Neural cell (in vitro differentiated cells): Measurements from ENCODE around the gene ZNF3. TPM values are rescaled to one million over a fixed set of nuclear protein-coding genes. Genes with fewer than 3 reads are reported as not detected.

Source experiments
- H2AFZ ChIP-seq: fragments of 200-600, 300-800 bp; sonication (generic), shearing (Covaris generic); 2 replicates; pipeline ENCODE4 v1.6.0; 2014; ENCODE audit warnings: low read depth, mild to moderate bottlenecking, antibody characterized with exemption, low read length, moderate library complexity
- H3F3A ChIP-seq: fragments of 200-600 bp; shearing (Covaris generic); 2 replicates; pipeline ENCODE4 v1.6.1; 2016; ENCODE audit warnings: mild to moderate bottlenecking, moderate library complexity, mixed read lengths, antibody characterized with exemption, low read length; ENCODE audit not compliant: insufficient read depth, poor library complexity, severe bottlenecking
- H3K27ac ChIP-seq: fragments of 200-600, 300-800 bp; sonication (generic), shearing (Covaris generic); 2 replicates; pipeline ENCODE4 v1.5.1; 2014; ENCODE audit warnings: mild to moderate bottlenecking, low read length, moderate library complexity
- H3K27me3 ChIP-seq: fragments of 300-800, 200-600 bp; sonication (generic), shearing (Covaris generic); 2 replicates; pipeline ENCODE4 v1.6.0; 2014; ENCODE audit warnings: mild to moderate bottlenecking, low read depth, low read length, moderate library complexity; ENCODE audit not compliant: insufficient read depth
- H3K36me3 ChIP-seq: fragments of 300-800, 200-600 bp; sonication (generic), shearing (Covaris generic); 2 replicates; pipeline ENCODE4 v1.5.1; 2014; ENCODE audit warnings: mild to moderate bottlenecking, antibody characterized with exemption, low read length, moderate library complexity; ENCODE audit not compliant: insufficient read depth
- H3K4me2 ChIP-seq: fragments of 300-800, 200-600 bp; sonication (generic), shearing (Covaris generic); 2 replicates; pipeline ENCODE4 v1.6.0; 2014; ENCODE audit warnings: mild to moderate bottlenecking, low read length
- H3K4me3 ChIP-seq: fragments of 300-800, 200-600 bp; sonication (generic), shearing (Covaris generic); 2 replicates; pipeline ENCODE4 v1.5.1; 2014; ENCODE audit warnings: mild to moderate bottlenecking, low read length, moderate library complexity
- H3K79me2 ChIP-seq: fragments of 200-600 bp; shearing (Covaris generic); replicated peaks from 2 replicates; pipeline ENCODE4 v1.6.0; 2014; ENCODE audit warnings: mild to moderate bottlenecking, low read length, moderate library complexity; ENCODE audit not compliant: insufficient read depth
- H3K9ac ChIP-seq: fragments of 300-800, 200-600 bp; sonication (generic), shearing (Covaris generic); 2 replicates; pipeline ENCODE4 v1.6.1; 2016; ENCODE audit warnings: mild to moderate bottlenecking, low read length, mixed read lengths
- H3K9me2 ChIP-seq: fragments of 200-600 bp; shearing (Covaris generic); 2 replicates; pipeline ENCODE4 v1.6.1; 2016; ENCODE audit warnings: mild to moderate bottlenecking, low read length, mixed read lengths; ENCODE audit not compliant: insufficient read depth
- H3K9me3 ChIP-seq: fragments of 200-600, 300-800 bp; sonication (generic), shearing (Covaris generic); 2 replicates; pipeline ENCODE4 v1.6.1; 2016; ENCODE audit warnings: mild to moderate bottlenecking, mixed run types, low read length, moderate library complexity, mixed read lengths
- H4K20me1 ChIP-seq: fragments of 200-600 bp; shearing (Covaris generic); 2 replicates; pipeline ENCODE4 v1.6.1; 2016; ENCODE audit warnings: mild to moderate bottlenecking, mixed run types; ENCODE audit not compliant: insufficient read depth
- CTCF ChIP-seq: fragments of 450-650 bp; IDR thresholded peaks from 2 replicates; pipeline ENCODE4 v1.5.1; 2014; ENCODE audit warnings: antibody characterized with exemption, mild to moderate bottlenecking, moderate library complexity; ENCODE audit not compliant: poor library complexity, severe bottlenecking
- EP300 ChIP-seq: fragments of 450-650 bp; conservative IDR thresholded peaks from 2 replicates; pipeline ENCODE4 v1.6.1; 2014; ENCODE audit warnings: antibody characterized with exemption, mild to moderate bottlenecking, moderate library complexity; ENCODE audit not compliant: poor library complexity, severe bottlenecking
- EZH2 ChIP-seq: fragments of 200-600, 300-800 bp; shearing (Covaris generic), sonication (generic); IDR thresholded peaks from 2 replicates; pipeline ENCODE4 v1.6.1; 2014; ENCODE audit warnings: antibody characterized with exemption, low read length, borderline replicate concordance, mild to moderate bottlenecking; ENCODE audit not compliant: insufficient read depth, poor library complexity, severe bottlenecking
- MXI1 ChIP-seq: fragments of 450-650 bp; conservative IDR thresholded peaks from 2 replicates; pipeline ENCODE4 v1.6.1; 2014; ENCODE audit warnings: antibody characterized with exemption, mild to moderate bottlenecking; ENCODE audit not compliant: poor library complexity, severe bottlenecking
- POLR2AphosphoS5 ChIP-seq: IDR thresholded peaks from 2 replicates; pipeline ENCODE4 v1.6.1; 2012
- RAD21 ChIP-seq: fragments of 450-650 bp; conservative IDR thresholded peaks from 2 replicates; pipeline ENCODE4 v1.6.1; 2014; ENCODE audit warnings: antibody characterized with exemption, mild to moderate bottlenecking, moderate library complexity
- REST ChIP-seq: IDR thresholded peaks from 2 replicates; pipeline ENCODE4 v1.6.1; 2012; ENCODE audit warnings: borderline replicate concordance
- SMC3 ChIP-seq: fragments of 450-650 bp; conservative IDR thresholded peaks from 2 replicates; pipeline ENCODE4 v1.6.1; 2014; ENCODE audit warnings: antibody characterized with exemption, mild to moderate bottlenecking, moderate library complexity; ENCODE audit not compliant: poor library complexity
- TAF1 ChIP-seq: IDR thresholded peaks from 2 replicates; pipeline ENCODE4 v1.6.1; 2012; ENCODE audit warnings: low read depth
- polyA plus RNA-seq: library from polyadenylated mRNA; depleted of rRNA; stranded (reverse); fragments of >200 nt; gene quantifications from 2 replicates; pipeline ENCODE4 v1.2.3, GENCODE V29; 2014

ZNF3 gene
- polyA plus RNA-seq, 1 donor from 2014 or later: 57.2 TPM

GRCh38 chr7:100059251-100059739, 22.2 kb downstream of the ZNF3 start:
- H3K79me2 ChIP-seq: no peaks in the 10 kb centered on the region
- H4K20me1 ChIP-seq: no peaks in the 10 kb centered on the region
- no peaks in the 10 kb centered on the region for H3K27me3 ChIP-seq
- H3F3A ChIP-seq: no peaks in the 10 kb centered on the region
- H3K9me2 ChIP-seq: no peaks in the 10 kb centered on the region
- H2AFZ ChIP-seq: no peak overlapping the region
- no peak for TF ChIP-seq SMC3
- no peak for TF ChIP-seq CTCF
- TF ChIP-seq RAD21: no peak
- no peak for TF ChIP-seq EP300
- no peak for TF ChIP-seq POLR2AphosphoS5
- no peak for TF ChIP-seq TAF1
- no peak for TF ChIP-seq MXI1
- no peak for TF ChIP-seq REST
- TF ChIP-seq EZH2: no peak
- H3K4me3 ChIP-seq: no peak overlapping the region
- peaks cover 9% of the 10 kb centered on the region for H3K36me3 ChIP-seq
- no peak overlapping the region for H3K9ac ChIP-seq
- H3K27ac ChIP-seq: no peak overlapping the region
- no peak overlapping the region for H3K4me2 ChIP-seq
- no peaks in the 10 kb centered on the region for H3K9me3 ChIP-seq

GRCh38 chr7:100057006-100057405, 24.5 kb downstream of the ZNF3 start:
- no peak overlapping the region for H3K27ac ChIP-seq
- H3K27me3 ChIP-seq: no peaks in the 10 kb centered on the region
- no peaks in the 10 kb centered on the region for H4K20me1 ChIP-seq
- no peaks in the 10 kb centered on the region for H3K9me2 ChIP-seq
- H3K4me2 ChIP-seq: no peak overlapping the region
- H3K36me3 ChIP-seq: peaks cover 9% of the 10 kb centered on the region
- no peak overlapping the region for H3K4me3 ChIP-seq
- H3K9ac ChIP-seq: no peak overlapping the region
- TF ChIP-seq TAF1: no peak
- TF ChIP-seq RAD21: no peak
- TF ChIP-seq MXI1: no peak
- TF ChIP-seq CTCF: no peak
- no peak for TF ChIP-seq EZH2
- TF ChIP-seq POLR2AphosphoS5: no peak
- TF ChIP-seq EP300: no peak
- TF ChIP-seq REST: no peak
- TF ChIP-seq SMC3: no peak
- H3F3A ChIP-seq: no peaks in the 10 kb centered on the region
- H3K79me2 ChIP-seq: peaks cover 4% of the 10 kb centered on the region
- H2AFZ ChIP-seq: no peak overlapping the region
- no peaks in the 10 kb centered on the region for H3K9me3 ChIP-seq
